ENCODE data around the gene CHAC1. TPM values are rescaled to one million over a fixed set of nuclear protein-coding genes. Genes with fewer than 3 reads are reported as not detected.
A peak's percentile ranks its signal among the peaks of the same experiment; 100 is the strongest.

CHAC1 gene
- polyA plus RNA-seq, 2 of the 4 experiments (the other 2 are of a cell fraction), result 4.9 to 22.2 TPM

DNA sequence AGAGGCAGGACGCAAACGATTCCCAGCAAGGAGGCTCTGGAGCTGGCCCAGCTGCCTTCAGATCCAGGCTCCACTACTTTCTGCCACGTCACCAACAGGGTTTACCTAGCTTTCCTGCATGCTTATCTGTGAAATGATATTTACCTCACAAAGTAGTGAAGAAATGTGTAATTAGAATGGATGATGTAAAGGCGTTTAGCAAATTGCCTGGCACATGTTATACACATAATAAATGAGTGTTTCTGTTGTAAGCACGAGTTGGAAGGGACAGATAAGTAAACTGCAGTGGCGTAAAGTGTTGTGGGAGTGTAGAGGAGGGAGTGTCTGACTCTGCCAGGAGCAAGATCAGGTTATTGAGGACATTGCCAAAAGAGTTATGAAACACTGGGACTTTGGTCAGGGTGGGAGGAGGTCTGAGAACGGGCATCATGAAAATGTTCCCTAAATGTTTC is 3.5 kb upstream of the CHAC1 start:
- H3K4me1 ChIP-seq, result peaks cover 16% of the 10 kb centered on the region
- no peak overlapping the region; a peak in 1 of 6 replicates for H3K27ac ChIP-seq
- no peak for FAIRE-seq
- WGBS (ENCODE audit: missing lambda C conversion rate), result 64% methylated on average over 7 of the region's 7 CpGs
- ChIA-PET CTCF (interaction anchor here (1.7 to 8.7 kb wide), 2 partner anchors 8 to 19 kb away, joined by 4 to 76 read pairs; no protein-coding TSS in a partner anchor), POLR2A (no interaction called here)
- H3K4me3 ChIP-seq, result no peak overlapping the region
- H3K9me3 ChIP-seq, result no peaks in the 10 kb centered on the region
- TF ChIP-seq POLR2A (IDR thresholded peaks at IDR 0.05; ENCODE audit: low read length) (no peak), HOXB5 (CRISPR knock-in tag; IDR thresholded peaks at IDR 0.05) (no peak), HEYL (CRISPR knock-in tag; IDR thresholded peaks at IDR 0.05) (no peak), MAFK (IDR thresholded peaks at IDR 0.05; ENCODE audit: partially characterized antibody) (no peak), EHF (CRISPR knock-in tag; IDR thresholded peaks at IDR 0.05) (no peak), CBX2 (IDR thresholded peaks at IDR 0.05; ENCODE audit: borderline replicate concordance, low read depth) (no peak), MYC (IDR thresholded peaks at IDR 0.05; ENCODE audit: borderline replicate concordance, low read length) (no peak)
- no peak for ATAC-seq
- DNase-seq (ENCODE audit: low read depth in 1 of 2, low spot score in 1 of 2), result no peak
- no peak overlapping the region for H3K4me2 ChIP-seq

DNA sequence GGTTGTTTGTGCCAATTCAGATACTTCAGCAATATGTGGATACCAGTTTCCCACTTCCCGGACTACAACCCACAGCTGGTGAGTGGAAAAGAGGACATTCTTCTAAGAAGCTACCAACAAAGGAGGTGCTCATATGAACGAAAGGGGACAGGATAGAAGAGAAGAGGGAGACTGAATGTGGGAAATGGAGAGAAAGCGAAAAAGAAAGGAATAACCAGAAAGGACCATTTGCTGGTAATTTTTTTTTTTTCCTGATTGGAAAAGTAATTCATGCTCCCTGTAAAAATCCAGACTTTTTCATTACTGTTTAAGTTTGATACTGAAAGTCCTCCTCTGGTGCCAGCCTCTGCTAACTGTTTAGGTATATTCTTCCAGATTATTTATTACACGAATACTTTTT is 1.5 kb upstream of the CHAC1 start:
- ATAC-seq (no peak), DNase-seq (ENCODE audit: low read depth in 1 of 2, low spot score in 1 of 2) (no peak), FAIRE-seq (no peak)
- ChIA-PET POLR2A (interaction anchor here (1.5 to 1.8 kb wide), 2 partner anchors 21 to 23 kb away, joined by 4 to 10 read pairs; partner anchors contain the start of gene DLL4), CTCF (interaction anchor here (0.6 to 8.7 kb wide), 6 partner anchors 10 to 47 kb away, joined by 3 to 76 read pairs (median 4); no protein-coding TSS in a partner anchor)
- H3K9me3 ChIP-seq, result no peaks in the 10 kb centered on the region
- peaks cover 33% of the 10 kb centered on the region for H3K4me1 ChIP-seq
- peak overlapping the region; percentile 98 to 99; a peak in 5 of 6 replicates for H3K27ac ChIP-seq
- TF ChIP-seq FOSB (CRISPR knock-in tag; IDR thresholded peaks at IDR 0.05), result no peak
- no peak for TF ChIP-seq NFE2L2 (conservative IDR thresholded peaks at IDR 0.05; ENCODE audit: low read length)
- TF ChIP-seq, protein P1, sequence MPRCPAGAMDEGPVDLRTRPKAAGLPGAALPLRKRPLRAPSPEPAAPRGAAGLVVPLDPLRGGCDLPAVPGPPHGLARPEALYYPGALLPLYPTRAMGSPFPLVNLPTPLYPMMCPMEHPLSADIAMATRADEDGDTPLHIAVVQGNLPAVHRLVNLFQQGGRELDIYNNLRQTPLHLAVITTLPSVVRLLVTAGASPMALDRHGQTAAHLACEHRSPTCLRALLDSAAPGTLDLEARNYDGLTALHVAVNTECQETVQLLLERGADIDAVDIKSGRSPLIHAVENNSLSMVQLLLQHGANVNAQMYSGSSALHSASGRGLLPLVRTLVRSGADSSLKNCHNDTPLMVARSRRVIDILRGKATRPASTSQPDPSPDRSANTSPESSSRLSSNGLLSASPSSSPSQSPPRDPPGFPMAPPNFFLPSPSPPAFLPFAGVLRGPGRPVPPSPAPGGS (IDR thresholded peaks at IDR 0.05), result 0 out of 3 replicates have a peak, but pooled peaks have one; percentile 12
- TF ChIP-seq FOXS1 (CRISPR knock-in tag; IDR thresholded peaks at IDR 0.05), result no peak
- no peak for TF ChIP-seq RNF2 (IDR thresholded peaks at IDR 0.05; ENCODE audit: borderline replicate concordance, low read depth)
- no peak for TF ChIP-seq RARB (CRISPR knock-in tag; IDR thresholded peaks at IDR 0.05)
- no peak for TF ChIP-seq EP300 (IDR thresholded peaks at IDR 0.05)
- no peak for TF ChIP-seq ZC3H11A (IDR thresholded peaks at IDR 0.05)
- no peak overlapping the region for H3K4me3 ChIP-seq
- WGBS (ENCODE audit: missing lambda C conversion rate), result 93% methylated on average over 4 of the region's 4 CpGs
- H3K4me2 ChIP-seq, result peak overlapping the region; percentile 100; the same call in 2 of the 3 replicates

DNA sequence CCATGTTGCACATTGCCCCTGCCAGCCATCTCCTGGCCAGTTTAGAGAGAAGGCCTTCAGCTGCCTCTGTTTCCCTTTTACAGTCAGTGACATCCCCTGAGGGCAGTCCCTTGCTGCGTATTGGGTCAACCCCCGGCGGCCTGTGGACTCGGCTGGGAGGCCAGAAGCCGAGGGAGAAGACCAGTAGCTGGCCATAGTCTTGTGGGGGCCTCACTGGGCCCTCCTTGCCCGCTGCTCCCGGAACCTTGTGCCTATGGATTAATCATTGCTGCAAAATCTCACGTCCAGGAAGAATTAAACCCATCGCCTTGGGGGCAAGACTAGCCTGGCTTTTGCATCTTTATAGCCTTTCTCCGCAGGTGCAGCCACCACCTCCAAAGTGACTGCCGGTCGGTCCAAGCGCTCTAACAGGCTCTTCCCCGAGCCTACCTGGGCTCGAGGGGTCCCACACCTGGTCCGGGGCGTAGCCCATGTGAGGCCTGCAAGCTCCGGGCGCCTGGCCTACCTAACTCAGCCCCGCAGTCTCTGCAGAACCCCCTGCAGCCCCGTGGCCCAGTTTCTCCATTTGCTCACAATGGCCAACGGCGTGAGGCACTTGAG is 870 bp upstream of the CHAC1 start:
- ChIA-PET CTCF (interaction anchor here (0.6 to 8.7 kb wide), 5 partner anchors 10 to 48 kb away, joined by 3 to 76 read pairs (median 3); no protein-coding TSS in a partner anchor), POLR2A (interaction anchor here (0.8 to 1.9 kb wide), 10 partner anchors 8 to 279 kb away, joined by 3 to 29 read pairs (median 4); partner anchors contain the start of genes CHP1, DLL4, EXD1 and INO80)
- TF ChIP-seq, protein P2, sequence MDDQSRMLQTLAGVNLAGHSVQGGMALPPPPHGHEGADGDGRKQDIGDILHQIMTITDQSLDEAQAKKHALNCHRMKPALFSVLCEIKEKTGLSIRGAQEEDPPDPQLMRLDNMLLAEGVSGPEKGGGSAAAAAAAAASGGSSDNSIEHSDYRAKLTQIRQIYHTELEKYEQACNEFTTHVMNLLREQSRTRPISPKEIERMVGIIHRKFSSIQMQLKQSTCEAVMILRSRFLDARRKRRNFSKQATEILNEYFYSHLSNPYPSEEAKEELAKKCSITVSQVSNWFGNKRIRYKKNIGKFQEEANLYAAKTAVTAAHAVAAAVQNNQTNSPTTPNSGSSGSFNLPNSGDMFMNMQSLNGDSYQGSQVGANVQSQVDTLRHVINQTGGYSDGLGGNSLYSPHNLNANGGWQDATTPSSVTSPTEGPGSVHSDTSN (IDR thresholded peaks at IDR 0.05), result no peak
- TF ChIP-seq RNF2 (IDR thresholded peaks at IDR 0.05; ENCODE audit: borderline replicate concordance, low read depth), result no peak
- TF ChIP-seq ZC3H11A (IDR thresholded peaks at IDR 0.05), result no peak
- no peak for TF ChIP-seq POLR2AphosphoS2 (conservative IDR thresholded peaks at IDR 0.05; ENCODE audit: low read length)
- TF ChIP-seq SMC3 (IDR thresholded peaks at IDR 0.05), result no peak
- TF ChIP-seq POLR2A (IDR thresholded peaks at IDR 0.05; ENCODE audit: low read length), result no peak
- no peak for TF ChIP-seq RAD21 (conservative IDR thresholded peaks at IDR 0.05 in 1 of 2, IDR thresholded peaks at IDR 0.05 in 1 of 2)
- no peak for TF ChIP-seq MYC (IDR thresholded peaks at IDR 0.05; ENCODE audit: borderline replicate concordance, low read length)
- TF ChIP-seq ZFP36 (IDR thresholded peaks at IDR 0.05; ENCODE audit: borderline replicate concordance, partially characterized antibody), result no peak
- TF ChIP-seq, protein P3, sequence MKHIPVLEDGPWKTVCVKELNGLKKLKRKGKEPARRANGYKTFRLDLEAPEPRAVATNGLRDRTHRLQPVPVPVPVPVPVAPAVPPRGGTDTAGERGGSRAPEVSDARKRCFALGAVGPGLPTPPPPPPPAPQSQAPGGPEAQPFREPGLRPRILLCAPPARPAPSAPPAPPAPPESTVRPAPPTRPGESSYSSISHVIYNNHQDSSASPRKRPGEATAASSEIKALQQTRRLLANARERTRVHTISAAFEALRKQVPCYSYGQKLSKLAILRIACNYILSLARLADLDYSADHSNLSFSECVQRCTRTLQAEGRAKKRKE (CRISPR knock-in tag; IDR thresholded peaks at IDR 0.05; ENCODE audit: low read depth), result no peak
- TF ChIP-seq HEYL (CRISPR knock-in tag; IDR thresholded peaks at IDR 0.05), result no peak
- TF ChIP-seq FOSB (CRISPR knock-in tag; IDR thresholded peaks at IDR 0.05), result no peak
- TF ChIP-seq RARB (CRISPR knock-in tag; IDR thresholded peaks at IDR 0.05), result no peak
- no peak for TF ChIP-seq RFX5 (IDR thresholded peaks at IDR 0.05)
- no peak for TF ChIP-seq RCOR1 (IDR thresholded peaks at IDR 0.05; ENCODE audit: low read depth, low read length)
- TF ChIP-seq EHF (CRISPR knock-in tag; IDR thresholded peaks at IDR 0.05), result no peak
- Histone ChIP-seq H3K9me3 (no peaks in the 10 kb centered on the region), H3K4me1 (peaks cover 33% of the 10 kb centered on the region), H3K27ac (peak overlapping the region; percentile 98 to 99), H3K4me2 (peak overlapping the region; percentile 100), H3K4me3 (peak overlapping the region; percentile 94)
- ATAC-seq, result no peak; a peak in 1 of 6 replicates
- no peak for FAIRE-seq
- no peak for DNase-seq (ENCODE audit: low read depth in 1 of 2, low spot score in 1 of 2)
- 84% methylated on average over 10 of the region's 23 CpGs for WGBS (ENCODE audit: missing lambda C conversion rate)
